Activated CD8-positive, alpha-beta memory T cell treated with anti-CD3 and anti-CD28 coated beads for 4 hours (primary cell): ENCODE measurements around the gene NDUFAF2.
"Not testable (repeated sequence)": the region's sequence is repeated elsewhere in the genome, so short reads cannot be mapped to it uniquely, and the experiment has no call there.

Experiments used
- DNase-seq, 2 donors: peaks; one replicate each; pipeline ENCODE4 v3.0.0-alpha.2; 2020; ENCODE audit warnings: low read depth in 2 of 2

Gene NDUFAF2

GRCh38 chr5:60992871-60993270, 47.9 kb downstream of the NDUFAF2 start:
- no peak for DNase-seq

DNA sequence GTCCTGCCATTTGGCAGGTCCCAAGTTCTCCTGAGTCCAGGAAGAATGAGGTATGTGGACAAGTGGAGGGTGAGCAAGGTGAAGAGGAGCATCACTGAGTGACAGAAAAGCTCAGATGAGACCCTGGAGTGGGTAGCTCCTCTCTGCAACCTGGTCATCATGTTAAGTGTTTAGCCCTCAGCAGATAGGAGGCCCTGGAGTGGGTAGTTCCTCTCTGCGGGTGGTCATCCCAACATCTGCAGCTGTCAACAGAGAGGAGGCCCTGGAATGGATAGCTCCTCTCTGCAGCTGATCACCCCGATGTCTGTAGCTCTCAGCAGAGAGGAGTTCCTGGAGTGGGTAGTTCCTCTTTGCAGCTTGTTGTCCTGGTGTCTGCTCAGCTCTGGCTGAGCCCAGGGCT, 48.4 kb downstream of the NDUFAF2 start:
- no peak for DNase-seq

DNA sequence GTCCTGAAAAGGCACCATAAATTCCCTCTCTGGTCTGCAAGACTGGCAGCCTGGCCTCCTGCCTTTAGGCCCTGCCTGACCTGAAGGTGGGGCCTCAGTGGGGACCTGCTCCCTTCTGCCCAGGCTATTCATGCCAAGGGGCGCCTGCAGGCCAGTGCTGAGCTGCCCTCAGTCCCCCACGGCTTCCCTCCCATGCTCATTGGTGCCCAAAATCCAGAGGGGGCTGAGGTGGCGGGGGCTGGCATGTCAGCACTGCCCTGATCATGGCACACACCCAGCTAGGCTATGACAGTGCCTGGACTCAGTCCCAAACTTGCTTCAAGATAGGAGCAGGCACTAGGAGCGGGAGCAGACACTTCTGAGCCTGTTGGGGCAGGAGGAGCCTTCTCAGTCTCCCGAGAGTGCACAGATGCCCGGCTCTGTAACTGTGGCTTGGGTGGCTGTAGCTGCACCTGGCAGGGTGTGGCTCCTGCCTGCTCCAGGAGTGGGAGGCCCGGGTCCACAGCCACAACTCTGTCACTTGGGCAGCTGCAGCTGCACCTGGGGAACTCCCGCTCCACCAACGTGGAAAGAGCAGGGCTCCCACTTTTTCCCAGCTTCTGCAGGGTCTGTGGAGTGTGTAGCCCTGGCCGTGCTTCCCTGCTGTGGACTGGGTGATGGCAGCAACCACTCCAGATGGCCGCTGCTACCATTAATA, 49.0 kb downstream of the NDUFAF2 start:
- no peak for DNase-seq

DNA sequence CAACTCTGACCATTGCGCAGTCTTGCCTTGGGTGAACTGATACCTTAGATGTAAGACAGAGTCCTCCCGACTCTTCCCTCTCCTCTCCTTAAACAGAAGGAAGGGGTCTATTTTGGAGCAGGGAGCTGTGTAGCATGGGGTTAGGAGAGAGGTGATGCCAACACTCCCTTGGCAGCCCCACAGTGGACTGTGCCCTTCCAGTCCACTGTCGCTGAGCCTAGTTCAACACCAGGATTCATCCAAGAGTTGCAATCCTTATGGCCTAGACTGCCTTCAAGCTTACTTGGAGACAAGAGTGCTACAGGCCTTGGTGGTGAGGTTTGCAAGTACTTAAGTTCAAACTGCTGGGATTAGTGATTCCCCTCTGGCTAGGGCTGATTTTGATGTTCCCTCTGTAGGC, 51.4 kb downstream of the NDUFAF2 start:
- DNase-seq, result no peak

GRCh38 chr5:60997721-60998120, 52.7 kb downstream of the NDUFAF2 start:
- no peak for DNase-seq

DNA sequence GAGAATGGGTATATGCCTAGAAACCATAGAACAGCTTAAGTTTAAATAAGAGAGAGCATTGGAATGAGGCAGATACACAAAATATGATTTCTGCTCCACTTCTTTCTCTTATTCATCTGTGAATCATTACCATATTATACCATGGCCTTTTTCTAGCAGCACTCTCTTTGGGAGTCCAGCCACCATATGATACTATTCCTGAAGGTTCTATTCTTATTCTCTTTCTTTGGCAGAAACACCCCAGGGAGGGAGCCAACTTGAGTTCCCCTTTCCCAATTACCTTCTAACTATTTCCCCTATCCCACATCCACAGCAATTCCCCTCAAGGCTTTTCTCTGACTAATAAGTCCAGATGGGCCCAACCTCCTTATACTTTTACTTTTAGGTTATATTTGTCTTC, 55.9 kb downstream of the NDUFAF2 start:
- no peak for DNase-seq

DNA sequence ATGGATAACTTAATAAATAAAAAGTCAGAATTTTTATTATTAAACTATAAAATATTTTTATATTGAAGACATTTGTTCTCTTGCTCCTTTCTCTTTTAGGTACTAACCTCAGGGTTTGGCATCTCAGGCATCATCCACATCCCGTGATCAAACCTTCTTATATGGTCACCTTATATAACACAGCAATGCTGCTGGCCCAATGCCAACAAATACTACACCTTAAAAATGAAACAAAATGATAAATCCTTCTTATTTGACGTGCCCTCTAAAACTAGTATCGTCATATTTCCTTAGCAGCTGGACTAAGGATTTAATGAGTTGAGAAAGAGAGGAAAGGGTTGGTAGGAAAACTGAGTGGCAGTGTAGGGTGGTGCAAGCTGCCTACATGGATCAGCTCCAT, 56.6 kb downstream of the NDUFAF2 start:
- no peak for DNase-seq

DNA sequence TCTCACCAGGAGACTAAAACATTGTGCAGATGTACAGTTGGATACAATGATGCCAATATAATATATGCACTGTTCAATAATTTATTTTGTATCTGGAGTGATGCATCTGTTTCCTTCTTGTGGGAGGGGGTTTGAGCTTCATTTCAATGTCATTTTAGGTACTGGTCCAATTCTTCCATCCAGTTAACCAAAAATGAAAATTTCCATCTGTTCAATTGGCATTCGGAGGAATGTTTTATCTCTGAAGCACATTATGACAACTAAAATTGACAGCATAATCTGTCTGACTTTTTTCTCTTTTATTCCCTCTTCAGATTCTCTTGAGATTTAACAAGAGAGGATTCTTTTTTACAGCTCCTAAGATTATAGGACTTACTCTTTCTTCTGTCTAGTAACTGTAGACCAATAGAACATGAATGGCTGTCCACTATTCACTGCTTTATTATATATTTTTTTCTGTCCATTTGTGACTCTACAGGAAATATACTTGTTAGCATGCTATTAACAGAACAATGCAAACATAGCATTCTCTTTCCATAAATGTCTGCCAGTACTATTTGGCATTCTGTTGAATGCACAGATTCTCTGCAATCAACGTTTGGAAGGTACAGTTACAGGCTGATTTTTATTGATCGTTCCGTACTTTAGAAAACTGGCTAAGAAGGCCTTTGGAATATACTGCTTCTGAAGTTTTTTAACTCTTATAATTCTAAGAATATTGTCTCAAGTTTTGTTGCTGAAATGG, 57.8 kb downstream of the NDUFAF2 start:
- DNase-seq, result no peak

DNA sequence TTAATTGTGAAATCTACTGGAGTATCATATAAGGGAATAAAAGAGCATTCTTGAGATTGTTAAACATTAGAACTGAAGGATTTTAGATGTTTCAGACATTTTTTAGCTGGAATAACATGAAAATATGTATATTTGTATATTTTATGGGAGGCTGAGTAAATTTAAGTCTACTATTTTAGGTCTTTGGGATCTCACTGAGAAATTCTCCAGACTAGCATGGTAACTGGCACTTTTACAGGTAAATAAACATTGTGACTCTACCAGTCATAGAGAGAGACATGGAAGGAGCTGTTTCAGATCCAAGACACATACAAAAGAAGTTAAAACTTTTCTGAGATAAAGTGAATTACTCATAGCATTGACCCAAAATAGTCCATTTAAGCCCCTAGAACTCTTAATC, 59.4 kb downstream of the NDUFAF2 start:
- DNase-seq, result no peak

DNA sequence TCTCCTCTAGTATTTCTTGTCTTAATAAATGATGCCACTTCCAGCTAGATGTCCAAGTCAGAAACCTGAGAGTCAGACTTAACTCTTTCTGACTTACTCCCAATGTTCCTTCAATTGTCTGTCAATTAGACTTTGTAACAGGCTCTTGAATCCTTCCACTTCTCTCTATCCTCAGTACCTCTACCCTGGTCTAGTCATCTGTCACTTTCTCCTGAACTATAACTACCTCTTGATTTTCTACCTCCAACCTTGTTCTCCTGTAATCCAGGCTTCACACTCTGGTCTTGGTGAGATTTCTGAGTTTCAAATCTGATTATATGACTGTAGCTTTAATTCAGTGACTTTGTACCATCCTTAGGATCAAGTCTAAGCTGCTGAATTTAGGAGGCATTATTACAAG, 64.9 kb downstream of the NDUFAF2 start:
- no peak for DNase-seq

GRCh38 chr5:61010467-61011454, 65.8 kb downstream of the NDUFAF2 start:
- DNase-seq, result no peak

- DNase-seq, result no peak
Observed at GRCh38 chr5:61018062-61018461, 73.1 kb downstream of the NDUFAF2 start.

- no peak for DNase-seq
Observed at GRCh38 chr5:61019642-61020041, 74.6 kb downstream of the NDUFAF2 start.

GRCh38 chr5:61020415-61020814, 75.4 kb downstream of the NDUFAF2 start:
- no peak for DNase-seq

- DNase-seq, result no peak
Observed at GRCh38 chr5:61023131-61023530, 78.1 kb downstream of the NDUFAF2 start.

- no peak for DNase-seq
Observed at GRCh38 chr5:61026004-61026403, 81.0 kb downstream of the NDUFAF2 start.

DNA sequence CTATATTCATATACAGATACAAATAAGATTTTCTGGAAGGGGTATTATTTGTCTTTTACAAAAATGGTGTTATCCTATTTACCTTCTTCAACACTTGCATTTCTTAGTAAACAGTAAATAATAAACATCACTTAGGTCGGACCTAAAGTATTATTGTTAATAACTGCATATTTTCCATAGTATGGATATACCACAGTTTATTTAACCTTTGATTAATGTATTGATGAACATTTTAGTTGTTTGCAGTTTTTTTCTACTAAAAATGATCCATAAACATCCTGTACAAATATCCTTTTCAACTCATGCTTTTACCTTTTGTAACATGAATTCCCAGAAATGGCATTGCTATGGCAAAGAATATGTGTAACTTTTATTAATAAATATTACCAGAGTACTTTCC, 83.4 kb downstream of the NDUFAF2 start:
- DNase-seq, result no peak

DNA sequence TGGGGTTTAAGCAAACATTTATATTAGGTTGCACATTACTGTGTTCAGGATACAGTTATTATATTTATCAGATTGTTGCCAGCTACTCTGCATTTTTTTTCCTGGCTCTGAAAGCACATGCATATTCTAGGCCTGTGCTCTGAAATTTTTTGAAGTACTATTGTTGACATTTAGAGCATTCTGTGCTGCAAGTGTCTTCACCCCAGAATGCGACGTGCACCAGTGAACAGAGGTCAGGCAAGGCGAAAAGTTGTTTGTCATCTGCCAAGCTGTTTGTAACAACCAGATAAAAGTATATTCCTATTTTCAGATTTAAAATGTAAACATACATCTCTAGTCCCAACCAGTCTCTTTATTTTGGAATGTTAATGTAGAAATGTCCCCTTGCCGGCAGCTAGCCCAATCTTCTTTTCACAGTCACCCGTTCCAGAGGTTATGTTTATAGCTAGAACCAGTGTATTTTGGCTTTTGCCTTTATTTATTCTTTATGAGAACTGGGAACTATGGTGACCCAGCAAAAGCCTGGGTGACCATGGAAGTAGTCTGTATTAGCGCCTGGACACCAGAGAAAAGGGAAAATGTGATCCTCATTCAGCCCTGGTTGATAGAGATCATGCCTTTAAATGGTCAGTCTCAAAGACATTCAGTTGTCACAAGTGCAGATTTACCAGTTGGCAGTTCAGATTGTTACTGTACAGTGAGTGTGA, 84.6 kb downstream of the NDUFAF2 start:
- DNase-seq, result no peak

DNA sequence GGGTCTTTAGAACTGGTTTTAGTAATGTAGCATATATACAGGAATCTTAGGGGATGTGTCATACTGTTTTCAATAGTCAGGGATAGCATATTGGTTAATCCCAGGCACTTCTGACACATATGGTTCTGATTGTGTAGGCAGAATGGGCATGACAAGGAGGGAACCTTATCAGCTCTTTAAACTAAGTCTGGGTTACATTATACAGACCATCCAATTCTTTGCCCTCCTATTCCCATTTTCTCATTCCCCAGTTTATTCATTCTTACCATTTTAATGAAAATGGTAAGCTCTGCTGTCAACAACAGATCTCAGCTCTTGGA, 85.1 kb downstream of the NDUFAF2 start:
- no peak for DNase-seq

DNA sequence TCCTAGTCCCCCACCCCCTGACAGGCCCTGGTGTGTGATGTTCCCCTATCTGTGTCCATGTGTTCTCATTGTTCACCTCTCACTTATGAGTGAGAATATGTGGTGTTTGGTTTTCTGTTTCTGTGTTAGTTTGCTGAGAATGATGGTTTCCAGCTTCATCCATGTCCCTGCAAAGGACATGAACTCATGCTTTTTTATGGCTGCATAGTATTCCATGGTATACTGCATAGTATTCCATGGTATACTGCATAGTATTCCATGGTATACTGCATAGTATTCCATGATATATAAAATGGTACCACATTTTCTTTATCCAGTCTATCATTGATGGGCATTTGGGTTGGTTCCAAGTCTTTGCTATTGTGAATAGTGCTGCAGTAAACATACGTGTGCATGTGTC, 86.3 kb downstream of the NDUFAF2 start:
- not testable (repeated sequence) for DNase-seq

DNA sequence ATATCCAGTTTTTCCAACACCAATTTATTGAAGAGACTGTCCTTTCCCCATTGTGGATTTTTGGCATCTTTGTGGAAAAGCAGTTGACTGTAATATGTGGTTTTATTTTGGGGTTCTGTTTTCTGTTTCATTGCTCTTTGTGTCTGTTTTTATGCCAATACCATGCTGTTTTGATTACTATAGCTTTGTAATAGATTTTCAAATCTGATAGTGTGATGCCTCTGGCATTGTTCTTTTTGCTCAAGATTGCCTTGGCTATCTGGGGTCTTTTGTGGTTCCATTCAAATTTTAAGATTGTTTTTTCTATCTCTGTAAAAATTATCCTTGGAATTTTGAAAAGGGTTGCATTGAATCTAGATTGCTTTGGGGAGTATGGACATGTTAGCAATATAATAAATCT, 99.5 kb downstream of the NDUFAF2 start:
- no peak for DNase-seq

DNA sequence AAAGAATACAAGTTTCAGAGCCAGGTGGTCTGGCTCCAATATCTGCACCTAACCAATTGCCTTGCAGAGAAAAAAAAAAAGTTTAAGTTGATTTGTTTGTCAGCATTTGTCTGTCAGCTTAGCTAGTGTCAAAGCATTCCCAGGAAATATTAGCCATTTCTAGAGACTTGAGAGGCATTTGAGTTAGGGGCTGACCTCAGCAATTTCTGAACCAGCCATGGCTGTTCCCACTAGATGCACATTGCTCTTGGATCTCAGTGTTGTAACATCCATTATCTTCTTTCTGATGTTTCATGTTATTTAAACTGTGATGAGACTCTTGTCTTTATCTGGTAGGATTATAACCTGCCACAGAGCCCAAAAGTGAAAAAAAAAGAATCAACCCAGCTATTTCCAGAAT, 102.3 kb downstream of the NDUFAF2 start:
- DNase-seq, result no peak
